Measurements from ENCODE around the gene LAMTOR1.

GRCh38 chr11:72075756-72076155 is 27.3 kb downstream of the LAMTOR1 start:
- TF ChIP-seq GATA3 (IDR thresholded peaks at IDR 0.05; ENCODE audit: low read depth, low read length) = no peak
- TF ChIP-seq GATA2 (IDR thresholded peaks at IDR 0.05; ENCODE audit: low read depth, low read length) = no peak

All from SH-SY5Y (cell line).